Measurements from ENCODE around the gene ARMC3. TPM values are rescaled to one million over a fixed set of nuclear protein-coding genes. Genes with fewer than 3 reads are reported as not detected.

The ARMC3 gene
- total RNA-seq, 2 experiments from 2014 or later: not detected

DNA sequence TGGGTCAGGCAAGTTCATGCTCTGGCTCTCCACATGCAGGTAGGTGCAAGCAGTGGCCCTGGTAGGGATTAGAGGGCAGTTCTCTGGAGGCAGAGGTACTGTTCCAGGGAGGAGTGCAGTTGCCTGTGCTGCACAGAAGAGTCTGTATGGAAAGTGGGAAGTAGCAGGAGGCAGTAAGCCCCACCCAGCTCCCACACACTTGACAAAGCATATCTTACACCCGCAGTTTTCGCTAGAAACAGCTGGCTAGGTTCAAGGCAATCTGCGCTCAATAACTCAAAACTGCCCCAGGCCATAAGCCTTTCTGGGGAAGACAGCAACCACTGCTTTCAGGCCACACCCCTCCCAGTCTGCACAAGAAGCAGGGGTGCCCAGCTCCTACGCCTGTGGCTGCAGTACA, 33.1 kb upstream of the ARMC3 start:
- CTCF ChIA-PET (ENCODE audit: unreplicated experiment): no interaction called here
- no peaks in the 10 kb centered on the region for H3K9me2 ChIP-seq (ENCODE audit: insufficient read depth, low read length)
- no peak overlapping the region for H2AFZ ChIP-seq (ENCODE audit: low read length)
- TF ChIP-seq, protein P1, sequence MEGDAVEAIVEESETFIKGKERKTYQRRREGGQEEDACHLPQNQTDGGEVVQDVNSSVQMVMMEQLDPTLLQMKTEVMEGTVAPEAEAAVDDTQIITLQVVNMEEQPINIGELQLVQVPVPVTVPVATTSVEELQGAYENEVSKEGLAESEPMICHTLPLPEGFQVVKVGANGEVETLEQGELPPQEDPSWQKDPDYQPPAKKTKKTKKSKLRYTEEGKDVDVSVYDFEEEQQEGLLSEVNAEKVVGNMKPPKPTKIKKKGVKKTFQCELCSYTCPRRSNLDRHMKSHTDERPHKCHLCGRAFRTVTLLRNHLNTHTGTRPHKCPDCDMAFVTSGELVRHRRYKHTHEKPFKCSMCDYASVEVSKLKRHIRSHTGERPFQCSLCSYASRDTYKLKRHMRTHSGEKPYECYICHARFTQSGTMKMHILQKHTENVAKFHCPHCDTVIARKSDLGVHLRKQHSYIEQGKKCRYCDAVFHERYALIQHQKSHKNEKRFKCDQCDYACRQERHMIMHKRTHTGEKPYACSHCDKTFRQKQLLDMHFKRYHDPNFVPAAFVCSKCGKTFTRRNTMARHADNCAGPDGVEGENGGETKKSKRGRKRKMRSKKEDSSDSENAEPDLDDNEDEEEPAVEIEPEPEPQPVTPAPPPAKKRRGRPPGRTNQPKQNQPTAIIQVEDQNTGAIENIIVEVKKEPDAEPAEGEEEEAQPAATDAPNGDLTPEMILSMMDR (conservative IDR thresholded peaks at IDR 0.05; ENCODE audit: low read length): no peak
- TF ChIP-seq EZH2phosphoT487 (IDR thresholded peaks at IDR 0.05; ENCODE audit: borderline replicate concordance, low read depth, low read length): no peak
- no peak overlapping the region for H3K27ac ChIP-seq (ENCODE audit: low read depth, low read length, poor library complexity, severe bottlenecking)
- no peak overlapping the region for H3K4me2 ChIP-seq (ENCODE audit: low read length)
- intact Hi-C loops (cut with micrococcal nuclease; ENCODE audit: unreplicated experiment): no loop called here
- no peaks in the 10 kb centered on the region for H4K20me1 ChIP-seq (ENCODE audit: insufficient read depth, low read length)
- POLR2A ChIA-PET: interaction anchor here (0.6 kb wide), 1 partner anchor 1707 kb away, joined by 5 read pairs; no protein-coding TSS in a partner anchor
- H3K9me3 ChIP-seq (ENCODE audit: low read length): no peaks in the 10 kb centered on the region
- no peaks in the 10 kb centered on the region for H3K36me3 ChIP-seq (ENCODE audit: insufficient read depth, low read length)
- no peaks in the 10 kb centered on the region for H3K79me2 ChIP-seq (ENCODE audit: insufficient read depth, low read depth, low read length)
- no TSS peak for BruUV-seq (replicated peaks)
- no peak for DNase-seq (ENCODE audit: low spot score)
- no peak overlapping the region for H3K4me3 ChIP-seq (ENCODE audit: low read depth, low read length, poor library complexity, severe bottlenecking)
- H3K4me1 ChIP-seq (ENCODE audit: insufficient read depth, low read length, poor library complexity, severe bottlenecking): no peaks in the 10 kb centered on the region

DNA sequence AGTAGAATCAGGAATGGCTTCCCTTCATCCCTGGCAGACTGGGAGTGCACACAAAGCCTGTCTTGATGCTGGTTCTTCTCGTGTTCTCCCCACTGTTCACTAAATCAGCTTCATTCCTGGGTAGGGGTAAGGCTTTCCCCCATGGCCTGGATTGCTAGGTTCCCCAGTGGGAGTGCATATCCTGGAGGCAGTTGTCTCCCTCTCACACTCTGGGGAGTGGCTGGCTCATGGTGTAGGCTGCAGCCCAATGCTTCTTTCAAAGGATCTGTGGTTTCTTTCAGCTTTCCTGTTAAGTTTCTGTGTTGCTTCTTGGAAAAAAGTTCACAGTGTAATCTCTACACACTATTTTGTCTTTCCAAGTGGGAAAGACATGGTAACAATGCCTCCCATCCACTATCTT, 32.6 kb upstream of the ARMC3 start:
- ChIA-PET POLR2A (no interaction called here), CTCF (ENCODE audit: unreplicated experiment) (no interaction called here)
- no peaks in the 10 kb centered on the region for H3K79me2 ChIP-seq (ENCODE audit: insufficient read depth, low read depth, low read length)
- DNase-seq (ENCODE audit: low spot score): no peak
- no peak overlapping the region for H2AFZ ChIP-seq (ENCODE audit: low read length)
- intact Hi-C loops (cut with micrococcal nuclease; ENCODE audit: unreplicated experiment): no loop called here
- TF ChIP-seq, protein P1 (conservative IDR thresholded peaks at IDR 0.05; ENCODE audit: low read length): no peak
- TF ChIP-seq EZH2phosphoT487 (IDR thresholded peaks at IDR 0.05; ENCODE audit: borderline replicate concordance, low read depth, low read length): no peak
- no peaks in the 10 kb centered on the region for H3K4me1 ChIP-seq (ENCODE audit: insufficient read depth, low read length, poor library complexity, severe bottlenecking)
- H3K27ac ChIP-seq (ENCODE audit: low read depth, low read length, poor library complexity, severe bottlenecking): no peak overlapping the region
- no peak overlapping the region for H3K4me3 ChIP-seq (ENCODE audit: low read depth, low read length, poor library complexity, severe bottlenecking)
- H3K36me3 ChIP-seq (ENCODE audit: insufficient read depth, low read length): no peaks in the 10 kb centered on the region
- BruUV-seq (replicated peaks): no TSS peak
- no peaks in the 10 kb centered on the region for H3K9me3 ChIP-seq (ENCODE audit: low read length)
- no peaks in the 10 kb centered on the region for H4K20me1 ChIP-seq (ENCODE audit: insufficient read depth, low read length)
- no peak overlapping the region for H3K4me2 ChIP-seq (ENCODE audit: low read length)
- H3K9me2 ChIP-seq (ENCODE audit: insufficient read depth, low read length): no peaks in the 10 kb centered on the region

DNA sequence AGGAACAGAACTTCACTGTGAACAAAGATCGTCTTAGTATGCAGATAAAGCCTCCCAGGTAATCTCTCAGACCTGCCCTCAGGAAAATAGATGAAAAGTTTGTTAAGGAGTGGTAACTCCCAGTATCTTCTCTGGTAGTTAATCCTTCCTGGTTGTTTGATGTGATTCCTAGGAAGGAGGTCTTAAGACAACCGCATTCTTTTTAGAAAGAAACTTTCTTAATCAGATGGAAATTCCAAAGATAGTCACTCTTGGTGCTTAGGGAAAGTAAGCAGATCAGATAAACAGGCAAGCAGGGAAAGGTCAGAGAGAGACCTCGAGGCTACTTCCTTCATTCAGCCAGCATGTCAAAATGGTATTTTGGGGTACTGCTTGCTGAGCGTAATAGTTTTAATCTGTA, 30.5 kb upstream of the ARMC3 start:
- BruUV-seq (replicated peaks): no TSS peak

More for the DNA sequence above, 30.5 kb upstream of the ARMC3 start:
- ChIA-PET POLR2A (interaction anchor here (0.7 kb wide), 1 partner anchor 25 kb away, joined by 3 read pairs; no protein-coding TSS in a partner anchor), CTCF (ENCODE audit: unreplicated experiment) (no interaction called here)
- Histone ChIP-seq H3K79me2 (ENCODE audit: insufficient read depth, low read depth, low read length) (no peaks in the 10 kb centered on the region), H3K9me3 (ENCODE audit: low read length) (no peaks in the 10 kb centered on the region), H3K4me2 (ENCODE audit: low read length) (no peak overlapping the region), H2AFZ (ENCODE audit: low read length) (no peak overlapping the region), H3K4me3 (ENCODE audit: low read depth, low read length, poor library complexity, severe bottlenecking) (no peak overlapping the region), H3K4me1 (ENCODE audit: insufficient read depth, low read length, poor library complexity, severe bottlenecking) (no peaks in the 10 kb centered on the region), H3K36me3 (ENCODE audit: insufficient read depth, low read length) (no peaks in the 10 kb centered on the region), H3K27ac (ENCODE audit: low read depth, low read length, poor library complexity, severe bottlenecking) (no peak overlapping the region), H3K9me2 (ENCODE audit: insufficient read depth, low read length) (no peaks in the 10 kb centered on the region), H4K20me1 (ENCODE audit: insufficient read depth, low read length) (no peaks in the 10 kb centered on the region)
- intact Hi-C loops (cut with micrococcal nuclease; ENCODE audit: unreplicated experiment): no loop called here
- TF ChIP-seq, protein P1 (conservative IDR thresholded peaks at IDR 0.05; ENCODE audit: low read length): no peak
- TF ChIP-seq EZH2phosphoT487 (IDR thresholded peaks at IDR 0.05; ENCODE audit: borderline replicate concordance, low read depth, low read length): no peak
- no peak for DNase-seq (ENCODE audit: low spot score)

Data from OCI-LY7 (cell line).